ENCODE measurements around the gene PEAK3. TPM values are rescaled to one million over a fixed set of nuclear protein-coding genes. Genes with fewer than 3 reads are reported as not detected.

Gene PEAK3
- total and polyA plus RNA-seq, 4 donors: 0.88 to 1.5 (median 0.93) TPM; not detected in 1

- Histone ChIP-seq H3K9me3 (ENCODE audit: control insufficient read depth, low read length) (no peaks in the 10 kb centered on the region), H3K36me3 (ENCODE audit: control insufficient read depth in 1 of 2, insufficient read depth in 2 of 2, low read length in 1 of 2) (no peaks in the 10 kb centered on the region), H3K27me3 (ENCODE audit: control insufficient read depth in 1 of 2, insufficient read depth in 2 of 2, low read length in 1 of 2) (no peaks in the 10 kb centered on the region), H3K4me1 (ENCODE audit: control insufficient read depth in 1 of 2, insufficient read depth in 2 of 2, low read length in 2 of 2) (no peaks in the 10 kb centered on the region), H3K27ac (ENCODE audit: low read depth in 1 of 2, low read length in 2 of 2) (no peak overlapping the region), H3K4me3 (ENCODE audit: low read length in 2 of 2) (no peak overlapping the region)
- intact Hi-C loops (cut with DNase I): no loop called here
- 93 to 95% methylated on average over 16 of the region's 16 CpGs for WGBS, 2 donors
- ATAC-seq (ENCODE audit: low FRiP score) (no peak), DNase-seq (peak in 1 of 2 donors; percentile 42)
Measured at GRCh38 chr19:2296141-2296540, 14.2 kb upstream of the PEAK3 start.

- ATAC-seq (ENCODE audit: low FRiP score): peak; percentile 44
- H3K27ac ChIP-seq (ENCODE audit: low read depth in 1 of 2, low read length in 2 of 2): no peak overlapping the region
- WGBS, 2 donors: 1 to 4% methylated on average over 26 of the region's 26 CpGs
Measured at GRCh38 chr19:2294687-2295335, 12.8 kb upstream of the PEAK3 start.

GRCh38 chr19:2291185-2291751 lies 9.3 kb upstream of the PEAK3 start:
- 4 to 5% methylated on average over 62 to 67 of the region's 67 CpGs for WGBS, 2 donors
- no peak overlapping the region for H3K4me3 ChIP-seq (ENCODE audit: low read length in 2 of 2)
- DNase-seq (peak; percentile 45 to 78), ATAC-seq (ENCODE audit: low FRiP score) (no peak)
- no peaks in the 10 kb centered on the region for H3K27me3 ChIP-seq (ENCODE audit: control insufficient read depth in 1 of 2, insufficient read depth in 2 of 2, low read length in 1 of 2)
- no peak overlapping the region for H3K27ac ChIP-seq (ENCODE audit: low read depth in 1 of 2, low read length in 2 of 2)
- no peaks in the 10 kb centered on the region for H3K36me3 ChIP-seq (ENCODE audit: control insufficient read depth in 1 of 2, insufficient read depth in 2 of 2, low read length in 1 of 2)
- no peaks in the 10 kb centered on the region for H3K9me3 ChIP-seq (ENCODE audit: control insufficient read depth, low read length)
- intact Hi-C loops (cut with DNase I): no loop called here
- H3K4me1 ChIP-seq (ENCODE audit: control insufficient read depth in 1 of 2, insufficient read depth in 2 of 2, low read length in 2 of 2): no peaks in the 10 kb centered on the region

More at GRCh38 chr19:2294687-2295335, 12.8 kb upstream of the PEAK3 start:
- Histone ChIP-seq H3K9me3 (ENCODE audit: control insufficient read depth, low read length) (no peaks in the 10 kb centered on the region), H3K36me3 (ENCODE audit: control insufficient read depth in 1 of 2, insufficient read depth in 2 of 2, low read length in 1 of 2) (no peaks in the 10 kb centered on the region), H3K4me1 (ENCODE audit: control insufficient read depth in 1 of 2, insufficient read depth in 2 of 2, low read length in 2 of 2) (no peaks in the 10 kb centered on the region), H3K27me3 (ENCODE audit: control insufficient read depth in 1 of 2, insufficient read depth in 2 of 2, low read length in 1 of 2) (no peaks in the 10 kb centered on the region), H3K4me3 (ENCODE audit: low read length in 2 of 2) (peak overlapping the region in 1 of 2 donors; percentile 22)
- intact Hi-C loops (cut with DNase I): no loop called here
- peak; percentile 54 to 78 for DNase-seq

GRCh38 chr19:2290441-2291184 lies 8.6 kb upstream of the PEAK3 start:
- Histone ChIP-seq H3K4me1 (ENCODE audit: control insufficient read depth in 1 of 2, insufficient read depth in 2 of 2, low read length in 2 of 2) (no peaks in the 10 kb centered on the region), H3K4me3 (ENCODE audit: low read length in 2 of 2) (no peak overlapping the region), H3K27ac (ENCODE audit: low read depth in 1 of 2, low read length in 2 of 2) (no peak overlapping the region), H3K36me3 (ENCODE audit: control insufficient read depth in 1 of 2, insufficient read depth in 2 of 2, low read length in 1 of 2) (no peaks in the 10 kb centered on the region), H3K9me3 (ENCODE audit: control insufficient read depth, low read length) (no peaks in the 10 kb centered on the region), H3K27me3 (ENCODE audit: control insufficient read depth in 1 of 2, insufficient read depth in 2 of 2, low read length in 1 of 2) (no peaks in the 10 kb centered on the region)
- DNase-seq (peak in 1 of 2 donors; percentile 42), ATAC-seq (ENCODE audit: low FRiP score) (no peak)
- intact Hi-C loops (cut with DNase I): no loop called here
- WGBS, 2 donors: 3 to 4% methylated on average over 82 of the region's 82 CpGs

- Histone ChIP-seq H3K9me3 (ENCODE audit: control insufficient read depth, low read length) (no peaks in the 10 kb centered on the region), H3K27me3 (ENCODE audit: control insufficient read depth in 1 of 2, insufficient read depth in 2 of 2, low read length in 1 of 2) (no peaks in the 10 kb centered on the region), H3K36me3 (ENCODE audit: control insufficient read depth in 1 of 2, insufficient read depth in 2 of 2, low read length in 1 of 2) (no peaks in the 10 kb centered on the region), H3K4me1 (ENCODE audit: control insufficient read depth in 1 of 2, insufficient read depth in 2 of 2, low read length in 2 of 2) (no peaks in the 10 kb centered on the region), H3K4me3 (ENCODE audit: low read length in 2 of 2) (no peak overlapping the region), H3K27ac (ENCODE audit: low read depth in 1 of 2, low read length in 2 of 2) (no peak overlapping the region)
- intact Hi-C loops (cut with DNase I): no loop called here
- WGBS, 2 donors: 1 to 2% methylated on average over 65 to 74 of the region's 74 CpGs
- ATAC-seq (ENCODE audit: low FRiP score) (no peak), DNase-seq (peak; percentile 77 to 81)
Measured at GRCh38 chr19:2289714-2290435, 7.9 kb upstream of the PEAK3 start.

GRCh38 chr19:2288818-2289713 lies 7.1 kb upstream of the PEAK3 start:
- intact Hi-C loops (cut with DNase I): no loop called here
- no peaks in the 10 kb centered on the region for H3K9me3 ChIP-seq (ENCODE audit: control insufficient read depth, low read length)
- WGBS, 2 donors: 61 to 62% methylated on average over 28 of the region's 28 CpGs
- H3K27me3 ChIP-seq (ENCODE audit: control insufficient read depth in 1 of 2, insufficient read depth in 2 of 2, low read length in 1 of 2): no peaks in the 10 kb centered on the region
- H3K4me3 ChIP-seq (ENCODE audit: low read length in 2 of 2): no peak overlapping the region
- H3K36me3 ChIP-seq (ENCODE audit: control insufficient read depth in 1 of 2, insufficient read depth in 2 of 2, low read length in 1 of 2): no peaks in the 10 kb centered on the region
- DNase-seq (no peak), ATAC-seq (ENCODE audit: low FRiP score) (no peak)
- no peaks in the 10 kb centered on the region for H3K4me1 ChIP-seq (ENCODE audit: control insufficient read depth in 1 of 2, insufficient read depth in 2 of 2, low read length in 2 of 2)
- H3K27ac ChIP-seq (ENCODE audit: low read depth in 1 of 2, low read length in 2 of 2): no peak overlapping the region

GRCh38 chr19:2288338-2288817 lies 6.4 kb upstream of the PEAK3 start:
- 91% methylated on average over 17 of the region's 17 CpGs for WGBS, 2 donors
- DNase-seq: peak in 1 of 2 donors; percentile 76
- Histone ChIP-seq H3K27ac (ENCODE audit: low read depth in 1 of 2, low read length in 2 of 2) (no peak overlapping the region), H3K4me3 (ENCODE audit: low read length in 2 of 2) (no peak overlapping the region), H3K27me3 (ENCODE audit: control insufficient read depth in 1 of 2, insufficient read depth in 2 of 2, low read length in 1 of 2) (no peaks in the 10 kb centered on the region), H3K36me3 (ENCODE audit: control insufficient read depth in 1 of 2, insufficient read depth in 2 of 2, low read length in 1 of 2) (no peaks in the 10 kb centered on the region), H3K4me1 (ENCODE audit: control insufficient read depth in 1 of 2, insufficient read depth in 2 of 2, low read length in 2 of 2) (no peaks in the 10 kb centered on the region), H3K9me3 (ENCODE audit: control insufficient read depth, low read length) (no peaks in the 10 kb centered on the region)
- ATAC-seq (ENCODE audit: low FRiP score): no peak
- intact Hi-C loops (cut with DNase I): no loop called here

Data from aorta (tissue), 5 donors.